ENCODE data around the gene MAN1C1. TPM values are rescaled to one million over a fixed set of nuclear protein-coding genes. Genes with fewer than 3 reads are reported as not detected.

The MAN1C1 gene
- total RNA-seq, 1 experiment from 2014 or later, result 16.8 TPM

GRCh38 chr1:25737130-25737529, 120.5 kb downstream of the MAN1C1 start:
- ChIA-PET CTCF (interaction anchor here (0.7 to 1.7 kb wide), 2 partner anchors 12 to 165 kb away, joined by 4 to 9 read pairs; no protein-coding TSS in a partner anchor), POLR2A (no interaction called here)
- no peak for ATAC-seq

GRCh38 chr1:25738499-25738898, 121.9 kb downstream of the MAN1C1 start:
- H3K27ac Mint-ChIP-seq, result no peak overlapping the region
- H3K4me1 Mint-ChIP-seq, result no peaks in the 10 kb centered on the region
- no peak overlapping the region for H3K4me3 Mint-ChIP-seq
- DNase-seq (ENCODE audit: low spot score) (no peak), ATAC-seq (no peak)
- no peaks in the 10 kb centered on the region for H3K36me3 Mint-ChIP-seq
- CTCF ChIA-PET, result interaction anchor here (1.5 kb wide), 1 partner anchor 119 kb away, joined by 4 read pairs; no protein-coding TSS in a partner anchor
- H3K27me3 Mint-ChIP-seq (ENCODE audit: low read depth), result no peaks in the 10 kb centered on the region
- POLR2A ChIA-PET, result no interaction called here
- H3K9me3 Mint-ChIP-seq, result no peaks in the 10 kb centered on the region
- TF ChIP-seq E2F1 (CRISPR knock-in tag; IDR thresholded peaks at IDR 0.05) (no peak), ZNF232 (CRISPR knock-in tag; IDR thresholded peaks at IDR 0.05) (no peak), NFATC4 (CRISPR knock-in tag; IDR thresholded peaks at IDR 0.05) (no peak), USF2 (CRISPR knock-in tag; IDR thresholded peaks at IDR 0.05) (no peak), MAX (CRISPR knock-in tag; IDR thresholded peaks at IDR 0.05) (no peak), GABPB1 (CRISPR knock-in tag; IDR thresholded peaks at IDR 0.05) (no peak), TP53 (CRISPR knock-in tag; IDR thresholded peaks at IDR 0.05) (no peak), ZNF532 (CRISPR knock-in tag; IDR thresholded peaks at IDR 0.05; ENCODE audit: borderline replicate concordance) (no peak)

More at GRCh38 chr1:25737130-25737529, 120.5 kb downstream of the MAN1C1 start:
- Mint-ChIP-seq H3K27ac (no peak overlapping the region), H3K4me3 (no peak overlapping the region), H3K9me3 (no peaks in the 10 kb centered on the region), H3K36me3 (no peaks in the 10 kb centered on the region), H3K27me3 (ENCODE audit: low read depth) (no peaks in the 10 kb centered on the region), H3K4me1 (no peaks in the 10 kb centered on the region)
- TF ChIP-seq FOXP1 (CRISPR knock-in tag; IDR thresholded peaks at IDR 0.05; ENCODE audit: borderline replicate concordance) (no peak), CREM (CRISPR knock-in tag; IDR thresholded peaks at IDR 0.05) (no peak), NFE2L1 (CRISPR knock-in tag; IDR thresholded peaks at IDR 0.05) (no peak), ZNF232 (CRISPR knock-in tag; IDR thresholded peaks at IDR 0.05) (no peak), ZNF512 (CRISPR knock-in tag; IDR thresholded peaks at IDR 0.05; ENCODE audit: borderline replicate concordance) (no peak), ZNF425 (CRISPR knock-in tag; conservative IDR thresholded peaks at IDR 0.05) (no peak), TEAD4 (CRISPR knock-in tag; IDR thresholded peaks at IDR 0.05) (no peak), ZNF281 (CRISPR knock-in tag; IDR thresholded peaks at IDR 0.05) (no peak)
- DNase-seq (ENCODE audit: low spot score), result no peak

All from WTC11 (cell line).